Ascending aorta (tissue), 2 donors: ENCODE results near the gene STX1B. TPM values are rescaled to one million over a fixed set of nuclear protein-coding genes. Genes with fewer than 3 reads are reported as not detected.

Source experiments
- DNase-seq, 2 donors: peaks; one replicate each; pipeline ENCODE4 v3.0.0-alpha.2; 2019; ENCODE audit warnings: low spot score in 2 of 2
- H3K27ac ChIP-seq, 2 donors: fragments of 200-600 bp; sonication (generic); one replicate each; pipeline ENCODE4 v1.5.1; 2016 to 2017; ENCODE audit warnings: mild to moderate bottlenecking in 1 of 2
- H3K27me3 ChIP-seq: fragments of 200-600 bp; sonication (generic); one replicate; pipeline ENCODE4 v1.5.1; 2017
- H3K36me3 ChIP-seq, 2 donors: fragments of 200-600 bp; sonication (generic); one replicate each; pipeline ENCODE4 v1.5.1; 2016
- H3K4me1 ChIP-seq, 2 donors: fragments of 200-600 bp; sonication (generic); one replicate each; pipeline ENCODE4 v1.5.1; 2016 to 2017; ENCODE audit warnings: mild to moderate bottlenecking in 1 of 2
- H3K4me3 ChIP-seq, 2 donors: fragments of 200-600 bp; sonication (generic); one replicate each; pipeline ENCODE4 v1.5.1; 2016 to 2017; ENCODE audit warnings: mild to moderate bottlenecking in 1 of 2
- H3K9me3 ChIP-seq, 2 donors: fragments of 200-600 bp; sonication (generic); one replicate each; pipeline ENCODE4 v1.5.1; 2016
- CTCF ChIP-seq, 3 experiments: fragments of 200-600 bp in 2 of 3; fragments of 450-650 bp in 1 of 3; sonication (generic) in 2 of 3; IDR thresholded peaks; one replicate each; pipeline ENCODE4 v1.5.1; 2016 to 2019; ENCODE audit warnings: antibody characterized with exemption in 3 of 3, mild to moderate bottlenecking in 1 of 3, moderate library complexity in 1 of 3
- intact Hi-C: fragments of 100-400 bp; cut with DNase I; formaldehyde crosslinking; loops from one replicate; pipeline ENCODE4 v1.15.1; 2023
- total RNA-seq: library from RNA; depleted of rRNA; stranded (reverse); fragments of >200 nt; gene quantifications from one replicate; pipeline ENCODE4 v1.1.0, GENCODE V29; 2016

The STX1B gene
- total RNA-seq, 1 donor from 2014 or later = 2.0 TPM

GRCh38 chr16:30992931-30993816 lies 17.3 kb downstream of the STX1B start:
- H3K4me3 ChIP-seq = no peak overlapping the region
- peaks cover 9 to 16% of the 10 kb centered on the region in 2 donors for H3K4me1 ChIP-seq
- no peak overlapping the region for H3K27ac ChIP-seq
- intact Hi-C loops = no loop called here
- no peak for DNase-seq
- no peak for TF ChIP-seq CTCF (IDR thresholded peaks at IDR 0.05)
- no peaks in the 10 kb centered on the region for H3K36me3 ChIP-seq
- no peaks in the 10 kb centered on the region for H3K27me3 ChIP-seq
- H3K9me3 ChIP-seq = no peaks in the 10 kb centered on the region

- Histone ChIP-seq H3K4me3 (no peak overlapping the region), H3K36me3 (no peaks in the 10 kb centered on the region), H3K4me1 (peaks cover under 1 to 8% of the 10 kb centered on the region in 2 donors), H3K9me3 (no peaks in the 10 kb centered on the region), H3K27me3 (no peaks in the 10 kb centered on the region), H3K27ac (no peak overlapping the region)
- intact Hi-C loops = no loop called here
- no peak for DNase-seq
- no peak for TF ChIP-seq CTCF (IDR thresholded peaks at IDR 0.05)
These were observed 18.1 kb downstream of the STX1B start for GRCh38 chr16:30992276-30992780.

GRCh38 chr16:30991052-30991451 lies 19.4 kb downstream of the STX1B start:
- H3K9me3 ChIP-seq = no peaks in the 10 kb centered on the region
- H3K36me3 ChIP-seq = no peaks in the 10 kb centered on the region
- no peaks in the 10 kb centered on the region for H3K27me3 ChIP-seq
- no peak for DNase-seq
- peaks cover 0 to 1% of the 10 kb centered on the region in 2 donors for H3K4me1 ChIP-seq
- no peak overlapping the region for H3K4me3 ChIP-seq
- H3K27ac ChIP-seq = no peak overlapping the region
- TF ChIP-seq CTCF (IDR thresholded peaks at IDR 0.05) = no peak
- intact Hi-C loops = no loop called here

GRCh38 chr16:30990105-30990504 lies 20.3 kb downstream of the STX1B start:
- H3K36me3 ChIP-seq = no peaks in the 10 kb centered on the region
- TF ChIP-seq CTCF (IDR thresholded peaks at IDR 0.05) = no peak
- H3K4me1 ChIP-seq = peaks cover 3 to 11% of the 10 kb centered on the region in 2 donors
- no peak overlapping the region for H3K4me3 ChIP-seq
- DNase-seq = no peak
- H3K27ac ChIP-seq = no peak overlapping the region
- H3K9me3 ChIP-seq = no peaks in the 10 kb centered on the region
- intact Hi-C loops = no loop called here
- no peaks in the 10 kb centered on the region for H3K27me3 ChIP-seq

- Histone ChIP-seq H3K4me1 (peaks cover 3 to 11% of the 10 kb centered on the region in 2 donors), H3K27ac (no peak overlapping the region), H3K36me3 (no peaks in the 10 kb centered on the region), H3K27me3 (no peaks in the 10 kb centered on the region), H3K4me3 (no peak overlapping the region), H3K9me3 (no peaks in the 10 kb centered on the region)
- intact Hi-C loops = no loop called here
- no peak for TF ChIP-seq CTCF (IDR thresholded peaks at IDR 0.05)
- DNase-seq = no peak
These were observed 20.9 kb downstream of the STX1B start for GRCh38 chr16:30989469-30990047.
